ENCODE results near the gene LMTK3. TPM values are rescaled to one million over a fixed set of nuclear protein-coding genes. Genes with fewer than 3 reads are reported as not detected.

LMTK3 gene, protein sequence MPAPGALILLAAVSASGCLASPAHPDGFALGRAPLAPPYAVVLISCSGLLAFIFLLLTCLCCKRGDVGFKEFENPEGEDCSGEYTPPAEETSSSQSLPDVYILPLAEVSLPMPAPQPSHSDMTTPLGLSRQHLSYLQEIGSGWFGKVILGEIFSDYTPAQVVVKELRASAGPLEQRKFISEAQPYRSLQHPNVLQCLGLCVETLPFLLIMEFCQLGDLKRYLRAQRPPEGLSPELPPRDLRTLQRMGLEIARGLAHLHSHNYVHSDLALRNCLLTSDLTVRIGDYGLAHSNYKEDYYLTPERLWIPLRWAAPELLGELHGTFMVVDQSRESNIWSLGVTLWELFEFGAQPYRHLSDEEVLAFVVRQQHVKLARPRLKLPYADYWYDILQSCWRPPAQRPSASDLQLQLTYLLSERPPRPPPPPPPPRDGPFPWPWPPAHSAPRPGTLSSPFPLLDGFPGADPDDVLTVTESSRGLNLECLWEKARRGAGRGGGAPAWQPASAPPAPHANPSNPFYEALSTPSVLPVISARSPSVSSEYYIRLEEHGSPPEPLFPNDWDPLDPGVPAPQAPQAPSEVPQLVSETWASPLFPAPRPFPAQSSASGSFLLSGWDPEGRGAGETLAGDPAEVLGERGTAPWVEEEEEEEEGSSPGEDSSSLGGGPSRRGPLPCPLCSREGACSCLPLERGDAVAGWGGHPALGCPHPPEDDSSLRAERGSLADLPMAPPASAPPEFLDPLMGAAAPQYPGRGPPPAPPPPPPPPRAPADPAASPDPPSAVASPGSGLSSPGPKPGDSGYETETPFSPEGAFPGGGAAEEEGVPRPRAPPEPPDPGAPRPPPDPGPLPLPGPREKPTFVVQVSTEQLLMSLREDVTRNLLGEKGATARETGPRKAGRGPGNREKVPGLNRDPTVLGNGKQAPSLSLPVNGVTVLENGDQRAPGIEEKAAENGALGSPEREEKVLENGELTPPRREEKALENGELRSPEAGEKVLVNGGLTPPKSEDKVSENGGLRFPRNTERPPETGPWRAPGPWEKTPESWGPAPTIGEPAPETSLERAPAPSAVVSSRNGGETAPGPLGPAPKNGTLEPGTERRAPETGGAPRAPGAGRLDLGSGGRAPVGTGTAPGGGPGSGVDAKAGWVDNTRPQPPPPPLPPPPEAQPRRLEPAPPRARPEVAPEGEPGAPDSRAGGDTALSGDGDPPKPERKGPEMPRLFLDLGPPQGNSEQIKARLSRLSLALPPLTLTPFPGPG (N-terminal part only)
- total RNA-seq = under 1 TPM; 0.19 to 0.57 TPM
- long read RNA-seq, donor 1 = 0 reads
- long read RNA-seq, donor 2 = 0 reads

DNA sequence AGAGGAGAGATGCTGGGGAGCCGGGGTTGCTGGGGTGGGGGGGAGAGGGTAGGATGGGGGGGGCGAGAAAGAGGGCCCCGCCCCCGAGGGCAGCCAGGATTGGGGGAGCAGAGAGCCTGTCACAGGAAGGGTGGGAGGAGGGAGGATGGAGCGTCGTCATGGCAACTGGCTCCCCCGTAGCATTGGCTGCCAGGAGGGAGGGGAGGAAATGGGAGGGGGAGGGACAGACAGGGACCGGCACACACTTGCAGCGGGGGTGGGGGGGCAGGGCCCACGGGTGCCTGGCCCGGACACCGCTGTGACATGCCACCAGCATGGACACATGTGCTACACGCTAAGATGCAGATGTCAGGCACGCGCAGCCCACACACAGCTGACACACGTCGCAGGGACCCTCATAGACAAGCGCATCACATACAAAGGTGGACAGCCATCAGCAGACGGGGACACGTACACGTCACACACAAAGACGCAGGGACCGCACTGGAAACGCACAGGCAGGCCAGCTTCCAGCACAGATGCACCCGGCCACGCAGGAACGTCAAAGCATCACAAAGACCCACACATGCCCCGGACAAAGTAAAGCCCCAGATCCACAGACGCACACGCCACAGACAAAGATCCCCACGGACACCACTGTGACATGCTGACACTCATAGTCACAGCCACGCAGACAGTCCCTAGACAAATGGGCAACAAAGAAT lies at the start of gene LMTK3:
TSS of gene LMTK3 (minus strand) at position 36 of the 704 bp plus-strand sequence. CDS start 259 bp downstream, outside the sequence.
- DNase-seq (ENCODE audit: low spot score) = no peak
- intact Hi-C loops (cut with DNase I) = no loop called here

DNA sequence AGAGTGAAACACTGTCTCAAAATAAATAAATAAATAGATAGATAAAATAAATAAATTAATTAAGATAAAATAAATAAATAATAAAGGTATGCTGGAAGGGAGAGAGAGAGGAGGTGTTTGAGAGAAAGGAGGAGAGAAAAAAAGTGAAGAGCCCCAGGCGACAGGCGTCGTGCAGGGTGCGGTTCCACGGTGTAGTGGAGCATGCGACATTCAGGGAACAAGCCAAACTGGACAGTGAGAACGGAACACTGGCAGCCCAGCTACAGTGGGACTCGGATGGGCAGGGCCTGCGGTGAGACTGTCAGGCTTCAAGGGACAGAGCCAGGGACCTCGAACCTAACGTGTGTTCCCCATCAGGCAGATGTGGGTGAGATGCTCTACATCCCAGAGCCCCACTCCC lies 49.8 kb upstream of the LMTK3 start:
- intact Hi-C loops (cut with DNase I) = no loop called here
- no peak for DNase-seq (ENCODE audit: low spot score)

DNA sequence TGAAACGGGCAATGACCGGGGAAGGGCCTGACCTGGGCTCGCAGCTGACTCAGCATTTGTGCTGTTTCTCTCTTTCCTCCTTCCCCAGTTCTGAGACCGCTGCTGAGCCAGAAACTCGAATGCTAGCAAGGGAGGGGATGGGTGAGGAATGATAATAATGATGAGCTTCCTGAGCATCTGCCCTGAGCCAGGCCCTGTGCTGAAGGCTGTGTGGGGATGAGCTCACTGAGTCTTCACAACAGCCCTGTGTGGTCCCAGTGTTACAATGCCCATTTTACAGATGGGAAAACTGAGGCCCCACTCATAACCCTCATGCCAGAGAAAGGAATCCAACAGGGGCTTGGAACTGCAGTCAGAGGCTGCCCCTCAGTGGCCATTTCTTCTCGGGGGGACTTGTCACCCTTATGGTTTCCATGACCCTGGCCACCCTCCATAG lies 48.5 kb upstream of the LMTK3 start:
- DNase-seq (ENCODE audit: low spot score) = no peak
- intact Hi-C loops (cut with DNase I) = no loop called here

DNA sequence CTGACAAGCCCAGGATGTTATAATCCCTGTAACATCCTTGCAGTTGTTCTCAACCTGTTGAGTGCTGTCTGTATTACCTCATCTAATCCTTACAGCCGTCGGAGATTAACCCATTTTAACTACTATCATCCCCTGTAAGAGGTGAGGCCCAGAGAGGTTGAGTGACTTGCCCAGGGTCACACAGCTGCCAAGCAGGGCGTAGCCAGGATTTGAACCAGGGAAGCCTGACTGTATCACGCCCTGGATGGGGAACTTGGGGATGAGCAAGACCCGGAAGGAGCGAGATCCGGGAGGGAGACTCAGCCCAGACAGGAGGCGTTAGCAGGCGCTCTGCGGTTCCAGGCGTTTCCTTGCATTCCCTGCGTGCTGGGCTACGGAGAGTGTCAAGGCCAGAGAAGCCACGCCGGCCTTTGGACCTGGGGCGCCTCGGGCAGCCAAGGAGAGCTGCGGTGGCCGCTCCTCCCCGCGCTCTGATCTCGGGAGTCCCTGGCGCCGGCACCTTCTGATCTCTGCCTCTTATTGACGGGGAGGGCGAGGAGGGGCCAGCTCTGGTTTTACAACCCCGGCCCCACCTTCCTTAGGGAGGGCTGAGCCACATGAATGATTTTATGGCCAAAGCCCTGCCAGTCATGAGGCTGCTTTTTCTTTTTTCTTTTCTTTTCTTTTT lies 46.5 kb upstream of the LMTK3 start:
- intact Hi-C loops (cut with DNase I) = no loop called here
- no peak for DNase-seq (ENCODE audit: low spot score)

DNA sequence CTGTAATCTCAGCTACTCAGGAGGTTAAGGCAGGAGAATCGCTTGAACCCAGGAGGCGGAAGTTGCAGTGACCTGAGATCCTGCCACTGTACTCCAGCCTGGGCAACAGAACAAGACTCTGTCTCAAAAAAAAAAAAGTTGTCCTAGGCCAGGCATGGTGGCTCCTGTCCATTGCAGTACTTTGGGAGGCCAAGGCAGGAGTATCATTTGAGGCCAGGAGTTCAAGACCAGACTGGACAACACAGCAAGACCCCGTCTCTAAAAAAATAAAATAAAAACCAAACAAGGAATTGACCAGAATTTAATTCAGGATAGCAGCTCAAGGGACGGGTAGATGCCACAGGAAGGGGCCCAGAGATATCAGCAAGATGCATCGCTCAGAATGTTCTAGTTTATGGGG lies 45.2 kb upstream of the LMTK3 start:
- intact Hi-C loops (cut with DNase I) = no loop called here
- DNase-seq (ENCODE audit: low spot score) = no peak

DNA sequence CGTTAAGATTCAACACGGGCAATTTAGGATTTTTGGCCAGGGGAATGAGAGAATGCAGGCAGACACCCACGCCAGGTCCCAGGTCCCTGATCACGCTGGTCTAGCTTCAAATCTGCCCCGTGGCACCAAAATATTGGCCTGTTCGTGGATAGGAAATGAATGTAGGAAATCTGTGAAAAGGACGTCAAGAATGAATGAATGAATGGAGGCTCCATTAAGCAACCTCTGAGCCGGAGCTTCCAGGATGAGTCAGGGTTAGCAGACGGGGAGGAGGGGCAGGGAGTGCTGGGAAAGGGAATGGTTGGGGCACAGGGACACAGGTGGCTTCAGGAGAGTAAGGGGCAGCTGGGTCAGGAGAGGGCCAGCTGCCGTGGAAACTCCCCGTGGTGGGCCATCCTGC lies 44.5 kb upstream of the LMTK3 start:
- intact Hi-C loops (cut with DNase I) = no loop called here
- no peak for DNase-seq (ENCODE audit: low spot score)

DNA sequence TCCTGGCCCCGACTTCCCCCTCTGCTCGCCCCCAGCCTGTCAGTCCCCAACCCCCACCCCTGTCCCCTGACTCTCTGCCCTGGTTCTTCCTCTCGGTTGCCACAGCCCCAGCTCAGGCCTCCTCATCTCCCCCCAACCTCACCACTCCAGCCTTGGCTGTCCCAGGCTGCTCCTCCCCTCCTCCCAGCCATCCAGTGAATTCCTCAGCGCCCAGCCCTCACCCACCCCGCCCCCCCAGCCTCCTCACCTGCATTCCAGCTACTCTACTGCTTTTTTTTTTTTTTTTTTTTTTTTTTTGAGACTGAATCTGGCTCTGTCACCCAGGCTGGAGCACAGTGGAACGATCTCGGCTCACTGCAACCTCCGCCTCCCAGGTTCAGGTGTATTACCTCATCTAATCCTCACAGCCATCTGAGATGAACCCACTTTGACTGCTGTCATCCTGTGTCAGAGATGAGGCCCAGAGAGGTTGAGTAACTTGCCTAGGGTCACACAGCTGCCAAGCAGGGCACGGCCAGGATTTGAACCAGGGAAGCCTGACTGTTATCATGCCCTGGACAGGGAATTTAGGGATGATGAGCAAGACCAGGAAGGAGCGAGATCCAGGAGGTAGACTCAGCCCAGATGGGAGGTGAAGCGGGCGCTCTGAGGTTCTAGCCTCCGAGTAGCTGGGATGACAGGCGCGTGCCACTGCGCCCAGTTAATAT lies 42.9 kb upstream of the LMTK3 start:
- DNase-seq (ENCODE audit: low spot score) = no peak
- intact Hi-C loops (cut with DNase I) = no loop called here

DNA sequence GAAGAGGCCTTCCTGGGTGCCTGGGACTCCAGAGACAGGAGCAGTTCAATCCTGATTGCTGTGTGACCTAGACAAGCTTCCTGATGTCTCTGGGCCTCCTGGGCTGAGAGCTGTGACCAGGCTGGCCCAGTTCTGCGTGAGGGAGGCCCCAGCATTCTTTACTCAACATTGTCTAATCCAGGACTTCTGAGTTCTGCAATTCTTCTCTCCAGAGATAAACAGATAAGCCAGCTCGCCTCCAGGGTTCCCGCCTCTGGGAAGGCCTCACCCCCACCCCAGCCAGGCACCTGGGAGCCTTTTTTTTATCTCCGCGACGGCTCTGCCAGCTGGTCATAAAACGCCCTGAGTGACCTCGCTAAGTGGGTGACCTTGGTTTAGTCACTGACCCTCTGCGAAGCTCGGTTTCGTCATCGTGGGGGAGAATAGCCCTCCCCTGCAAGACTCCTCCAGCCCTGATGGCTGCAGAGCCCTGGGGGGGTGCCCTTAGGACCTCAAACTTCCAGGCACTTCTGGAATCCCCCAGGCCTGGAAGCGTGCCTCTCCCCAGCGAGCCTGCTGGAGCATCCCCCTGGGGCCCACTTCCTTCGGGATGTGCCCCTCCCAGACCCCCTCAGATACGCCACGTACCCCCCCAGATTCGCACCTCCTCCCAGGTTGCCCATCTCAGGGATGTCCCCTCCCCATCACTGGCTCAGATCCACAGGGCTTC lies 42.2 kb upstream of the LMTK3 start:
- no peak for DNase-seq (ENCODE audit: low spot score)
- intact Hi-C loops (cut with DNase I) = no loop called here

DNA sequence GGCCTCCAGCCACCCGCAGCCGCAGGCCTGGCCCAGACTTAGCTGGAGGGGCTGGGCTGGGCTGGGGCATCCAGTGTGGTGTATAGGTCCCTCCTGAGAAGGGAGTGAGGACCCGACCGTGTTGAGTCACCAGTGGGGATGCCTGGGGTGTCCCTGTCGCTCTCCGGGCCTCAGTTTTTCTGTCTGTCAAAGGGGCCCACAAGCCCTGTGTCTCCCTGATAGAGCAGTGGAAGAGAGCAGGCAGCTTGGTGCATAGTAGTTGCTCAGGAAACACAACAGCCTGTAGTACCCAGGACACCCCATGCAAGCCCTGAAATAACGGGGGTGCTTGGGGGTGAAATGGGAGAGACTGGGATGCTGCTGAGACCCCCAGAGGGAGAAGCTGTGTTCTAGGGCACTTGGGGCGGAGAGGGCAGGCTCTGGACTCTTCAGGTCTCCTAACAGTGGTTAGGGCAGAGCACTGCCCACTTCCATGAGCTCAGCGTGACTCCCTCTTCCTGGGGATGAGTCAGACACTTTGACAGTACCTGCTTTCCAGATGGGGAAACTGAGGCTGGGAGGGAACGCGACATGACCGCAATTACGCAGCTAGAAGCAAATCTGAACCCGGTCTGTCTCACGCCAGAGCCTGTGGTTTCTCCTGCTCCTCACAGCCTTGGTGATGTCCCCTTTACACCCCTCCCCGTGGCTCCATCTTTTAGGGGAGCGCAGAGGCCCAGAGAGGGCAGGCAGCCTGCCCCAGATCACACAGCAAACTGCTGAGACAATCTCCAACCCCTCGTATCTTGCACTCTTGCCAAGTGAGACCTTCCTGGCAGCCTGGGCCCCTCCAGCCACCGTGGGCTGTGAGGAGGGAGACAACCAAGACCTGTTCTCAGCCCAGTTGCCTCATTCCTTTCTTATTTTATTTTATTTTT lies 41.0 kb upstream of the LMTK3 start:
- intact Hi-C loops (cut with DNase I) = no loop called here
- DNase-seq (ENCODE audit: low spot score) = no peak

DNA sequence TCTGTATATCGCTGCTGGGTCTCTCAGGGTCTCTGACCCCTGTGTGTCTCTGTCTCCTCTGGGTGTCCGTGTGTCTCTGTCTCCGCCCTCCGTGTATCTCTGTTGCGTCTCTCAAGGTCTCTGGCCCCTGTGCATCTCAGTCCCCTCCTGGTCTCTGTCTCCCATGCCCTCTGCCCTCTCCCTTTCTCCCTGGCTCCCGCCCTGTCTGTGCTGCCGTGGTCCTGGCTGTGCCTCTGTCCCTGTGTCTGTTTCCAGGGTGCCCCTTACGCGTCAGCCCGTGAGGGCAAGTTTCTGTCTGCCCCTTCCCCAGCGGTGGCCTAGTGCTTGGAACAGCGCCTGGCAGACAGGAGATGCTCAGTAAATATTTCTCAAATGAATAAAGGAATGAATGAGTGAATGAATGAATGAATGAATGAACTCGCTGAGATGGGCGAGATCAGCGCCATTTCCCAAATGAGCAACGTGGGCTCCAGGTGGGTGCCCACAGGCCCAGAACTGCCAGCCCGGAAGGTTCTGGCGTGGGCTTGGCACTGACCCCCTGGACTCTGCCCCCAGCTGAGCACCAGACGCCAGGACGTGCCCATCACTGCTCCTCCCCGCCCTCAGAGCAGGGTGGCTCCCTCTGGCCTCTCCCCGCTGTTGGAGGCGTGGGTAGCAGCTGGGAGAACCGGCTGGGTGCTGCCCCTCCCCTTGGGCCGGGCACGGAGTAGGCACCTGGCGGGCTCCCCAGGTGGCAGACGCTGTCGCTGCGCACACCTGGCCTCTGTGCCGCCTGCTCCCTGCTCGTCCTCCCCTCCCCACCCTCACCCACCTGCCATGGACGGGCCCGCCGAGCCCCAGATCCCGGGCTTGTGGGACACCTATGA lies 40.0 kb upstream of the LMTK3 start, which contains the start of gene SULT2B1:
TSS of gene SULT2B1 (plus strand) at position 736 of the 866 bp plus-strand sequence. CDS start at position 817, 81 bp downstream.
- intact Hi-C loops (cut with DNase I) = no loop called here
- DNase-seq (ENCODE audit: low spot score) = no peak

DNA sequence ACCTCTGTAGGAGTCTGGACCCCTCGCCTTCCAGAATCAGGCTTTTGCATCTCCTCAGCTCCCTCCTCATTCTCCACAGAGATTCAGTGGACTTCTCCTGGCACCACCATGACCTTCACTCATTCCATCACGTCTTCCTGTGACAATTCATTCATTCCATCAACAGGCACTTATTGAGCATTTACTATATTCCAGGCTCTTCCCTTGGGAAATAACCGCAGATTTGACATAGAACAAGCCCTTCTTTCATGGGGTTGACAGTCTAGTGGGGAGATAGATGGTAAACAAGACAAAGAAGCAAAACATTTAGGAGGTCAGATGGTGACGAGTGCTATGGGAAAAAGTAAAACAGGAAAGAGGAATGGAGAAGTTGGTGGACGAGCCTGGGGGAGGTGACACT lies 37.7 kb upstream of the LMTK3 start:
- intact Hi-C loops (cut with DNase I) = no loop called here
- DNase-seq (ENCODE audit: low spot score) = no peak

DNA sequence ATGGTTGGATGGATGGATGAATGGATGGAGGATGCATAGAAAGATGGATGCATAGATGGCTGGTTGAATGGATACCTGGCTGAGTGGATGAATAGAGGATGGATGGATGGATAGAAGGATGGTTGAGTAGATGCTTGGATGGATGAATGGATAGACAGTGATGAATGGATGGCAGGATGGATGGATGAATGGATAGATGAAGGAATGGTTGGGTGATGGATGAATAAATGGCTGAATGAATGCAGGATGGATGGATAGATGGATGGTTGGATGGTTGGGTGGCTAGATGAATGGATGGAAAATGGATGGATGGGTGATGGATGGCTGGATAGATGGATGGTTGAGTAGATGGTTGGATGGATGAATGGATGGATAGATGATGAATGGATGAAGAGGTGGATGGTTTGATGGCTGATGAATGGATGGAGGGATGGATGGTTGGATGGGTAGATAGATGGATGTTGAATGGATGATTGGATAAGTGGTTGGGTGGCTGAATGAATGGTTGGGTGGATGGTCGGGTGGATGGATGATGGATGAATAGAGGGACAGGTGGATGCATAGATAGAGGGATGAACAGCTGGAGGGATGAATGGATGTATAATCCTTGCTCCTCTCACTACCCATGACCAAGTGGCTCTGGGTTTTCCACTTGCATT lies 36.7 kb upstream of the LMTK3 start:
- intact Hi-C loops (cut with DNase I) = no loop called here
- no peak for DNase-seq (ENCODE audit: low spot score)

DNA sequence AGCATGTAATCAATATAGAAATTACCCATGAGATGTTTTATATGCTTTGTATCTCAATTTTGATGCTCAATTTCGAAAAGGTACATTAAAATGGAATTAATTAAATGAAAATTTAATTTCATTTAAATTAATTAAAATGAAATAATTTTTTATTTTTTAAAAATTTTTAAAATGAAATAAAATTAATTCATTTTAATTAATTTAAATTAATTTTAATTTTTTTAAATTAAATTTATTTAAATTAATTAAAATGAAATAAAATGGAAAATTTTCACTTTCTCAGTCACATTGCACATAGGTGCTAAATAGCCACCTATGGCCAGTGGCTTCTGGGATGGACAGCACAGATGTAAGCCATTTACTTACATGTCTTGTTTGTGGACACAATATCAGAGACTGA lies 36.1 kb upstream of the LMTK3 start:
- intact Hi-C loops (cut with DNase I) = no loop called here
- no peak for DNase-seq (ENCODE audit: low spot score)

DNA sequence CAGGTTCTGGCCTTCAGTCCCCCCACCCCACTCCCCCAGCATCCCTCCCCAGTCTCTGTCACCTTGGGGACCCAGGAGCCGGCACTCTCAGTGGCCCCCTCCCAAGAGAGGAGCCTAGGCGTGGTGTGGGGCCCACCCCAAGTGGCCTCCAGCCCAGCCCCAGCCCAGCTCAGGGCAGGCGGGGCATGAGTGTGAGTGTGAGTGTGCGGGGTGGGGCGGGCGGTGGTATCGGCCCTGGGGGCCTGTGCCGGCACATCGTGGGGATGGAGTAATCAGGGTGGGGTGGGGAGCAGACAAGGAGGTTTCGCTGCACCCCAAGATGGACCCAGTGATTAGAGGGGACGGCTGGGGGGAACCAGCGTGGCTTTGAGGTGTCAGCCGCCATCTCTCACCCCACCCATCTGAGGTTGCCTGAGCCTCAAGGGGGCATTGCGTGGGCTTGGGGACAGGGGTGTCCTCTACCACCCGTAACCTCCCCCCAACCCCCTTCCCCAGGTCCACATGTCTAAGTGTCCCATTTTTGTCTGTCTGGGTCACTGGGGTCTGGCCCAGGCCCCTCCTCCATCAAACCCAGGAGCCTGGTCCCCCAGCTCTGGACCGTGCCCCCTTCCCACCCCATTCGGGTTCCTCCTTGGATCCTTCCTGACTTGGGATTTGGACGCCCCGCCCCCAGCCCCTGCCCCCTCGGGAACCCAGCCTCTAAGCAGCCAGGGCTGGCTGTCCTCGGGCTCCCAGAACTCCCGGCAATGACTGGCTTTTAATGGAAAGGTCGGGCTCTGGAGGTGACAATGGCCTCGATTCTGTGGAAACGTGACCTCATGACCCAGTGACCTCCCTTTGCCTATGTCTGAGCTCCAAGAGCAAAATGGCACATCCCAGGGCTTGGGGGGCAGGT lies 33.5 kb upstream of the LMTK3 start:
- no peak for DNase-seq (ENCODE audit: low spot score)
- intact Hi-C loops (cut with DNase I) = no loop called here

Data from posterior vena cava (tissue), 2 donors.